Measurements from ENCODE around the gene PMPCA.

GRCh38 chr9:136464241-136464640 lies 53.8 kb downstream of the PMPCA start:
- TF ChIP-seq CTCF (IDR thresholded peaks at IDR 0.05) (no peak), POLR2A (IDR thresholded peaks at IDR 0.05; ENCODE audit: low read depth) (no peak), EP300 (IDR thresholded peaks at IDR 0.05) (no peak), POLR2AphosphoS5 (IDR thresholded peaks at IDR 0.05) (no peak)

Measured in esophagus muscularis mucosa (tissue), 4 donors.